ENCODE measurements around the gene ANXA2.
"Not testable (repeated sequence)": the region's sequence is repeated elsewhere in the genome, so short reads cannot be mapped to it uniquely, and the experiment has no call there.

- peak; percentile 57 to 73 (median 62) for TF ChIP-seq CTCF (IDR thresholded peaks at IDR 0.05)
- TF ChIP-seq POLR2A, POLR2AphosphoS5 (IDR thresholded peaks at IDR 0.05): not testable (repeated sequence)
Measured at GRCh38 chr15:60359738-60360137, 38.0 kb downstream of the ANXA2 start.

All from transverse colon (tissue), 4 donors.